Measurements from ENCODE around the gene CDRT4.

CDRT4 gene

DNA sequence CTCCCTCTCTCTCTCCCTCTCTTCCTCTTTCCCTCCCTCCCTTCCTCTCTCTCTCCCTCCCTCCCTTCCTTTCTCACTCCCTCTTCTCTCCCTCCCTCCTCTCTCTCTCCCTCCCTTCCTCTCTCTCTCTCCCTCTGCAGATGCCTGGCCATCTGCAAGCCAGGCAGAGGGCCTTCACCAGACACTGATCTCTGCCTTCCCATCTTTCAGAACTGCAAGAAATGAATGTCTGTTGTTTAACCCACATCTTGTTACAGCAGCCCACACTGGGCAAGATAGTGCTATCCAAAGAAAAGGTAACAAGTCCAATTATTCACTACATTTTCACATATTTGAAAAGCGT, 26.2 kb upstream of the CDRT4 start:
- H3K9me3 ChIP-seq (ENCODE audit: control insufficient read depth in 2 of 2, low read length in 2 of 2), result no peaks in the 10 kb centered on the region
- no peak overlapping the region for H3K27ac ChIP-seq (ENCODE audit: low read depth in 2 of 2, low read length in 2 of 2)

DNA sequence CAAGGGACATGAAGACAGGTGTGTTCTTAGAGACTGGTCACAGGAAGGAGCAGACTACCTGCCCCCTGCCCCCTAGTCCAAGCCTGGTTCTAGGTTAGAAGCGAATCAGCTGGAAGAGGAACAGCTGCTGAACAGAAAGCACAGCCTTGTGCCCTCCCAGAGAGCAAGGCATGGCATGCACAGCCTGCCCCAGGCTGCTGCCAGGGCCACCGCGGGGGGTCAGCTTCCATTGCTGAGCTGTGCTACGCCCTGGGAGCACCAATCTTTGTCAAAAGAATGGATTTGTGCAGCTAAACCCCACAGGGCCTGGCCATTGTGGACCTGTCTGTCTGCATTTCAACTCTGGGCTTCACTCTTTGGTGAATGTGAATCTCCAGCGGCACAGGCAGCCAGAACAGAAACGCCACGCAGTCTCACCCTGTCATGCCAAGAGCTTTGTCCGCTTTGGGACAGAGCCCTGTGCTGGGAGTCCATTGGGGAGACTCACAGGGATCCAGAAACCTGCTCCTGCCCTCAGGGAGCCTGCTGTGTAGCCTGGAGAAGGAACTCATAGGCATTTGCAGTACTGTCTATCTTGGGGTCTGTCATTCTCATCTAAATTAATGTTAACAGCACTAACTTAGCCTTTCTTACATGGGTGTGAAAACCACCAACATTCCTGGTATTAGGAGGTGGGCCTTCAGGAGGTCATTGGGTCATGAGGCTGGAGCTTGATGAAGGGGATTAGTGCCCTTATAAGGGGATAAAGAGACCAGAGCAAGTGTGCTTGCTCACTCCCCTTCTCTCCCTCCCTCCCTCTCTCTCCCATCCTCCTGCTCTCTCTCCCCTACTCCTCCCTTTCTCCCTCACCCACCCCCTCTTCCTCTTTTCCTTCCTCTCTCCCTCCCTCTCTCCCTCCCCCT, 25.6 kb upstream of the CDRT4 start:
- Histone ChIP-seq H3K9me3 (ENCODE audit: control insufficient read depth in 2 of 2, low read length in 2 of 2) (no peaks in the 10 kb centered on the region), H3K27ac (ENCODE audit: low read depth in 2 of 2, low read length in 2 of 2) (no peak overlapping the region), H3K36me3 (ENCODE audit: control insufficient read depth in 2 of 2, insufficient read depth in 2 of 2, low read length in 2 of 2) (peaks cover 0 to 5% of the 10 kb centered on the region in 2 donors), H3K27me3 (ENCODE audit: control insufficient read depth in 2 of 2, insufficient read depth in 2 of 2, low read length in 2 of 2) (no peaks in the 10 kb centered on the region), H3K4me3 (ENCODE audit: low read length in 2 of 2) (no peak overlapping the region), H3K4me1 (ENCODE audit: control insufficient read depth in 2 of 2, insufficient read depth in 2 of 2, low read length in 2 of 2) (peaks cover 4 to 5% of the 10 kb centered on the region in 2 donors), H3K9ac (ENCODE audit: low read depth in 1 of 2, low read length in 2 of 2) (no peak overlapping the region)

More for the DNA sequence above, 26.2 kb upstream of the CDRT4 start:
- H3K4me3 ChIP-seq (ENCODE audit: low read length in 2 of 2), result no peak overlapping the region
- no peak overlapping the region for H3K9ac ChIP-seq (ENCODE audit: low read depth in 1 of 2, low read length in 2 of 2)
- H3K4me1 ChIP-seq (ENCODE audit: control insufficient read depth in 2 of 2, insufficient read depth in 2 of 2, low read length in 2 of 2), result peaks cover 4 to 5% of the 10 kb centered on the region in 2 donors
- no peaks in the 10 kb centered on the region for H3K27me3 ChIP-seq (ENCODE audit: control insufficient read depth in 2 of 2, insufficient read depth in 2 of 2, low read length in 2 of 2)
- H3K36me3 ChIP-seq (ENCODE audit: control insufficient read depth in 2 of 2, insufficient read depth in 2 of 2, low read length in 2 of 2), result peaks cover 0 to 5% of the 10 kb centered on the region in 2 donors

GRCh38 chr17:15492186-15492585, 24.8 kb upstream of the CDRT4 start:
- no peak overlapping the region for H3K9ac ChIP-seq (ENCODE audit: low read depth in 1 of 2, low read length in 2 of 2)
- peaks cover 4 to 5% of the 10 kb centered on the region in 2 donors for H3K4me1 ChIP-seq (ENCODE audit: control insufficient read depth in 2 of 2, insufficient read depth in 2 of 2, low read length in 2 of 2)
- H3K4me3 ChIP-seq (ENCODE audit: low read length in 2 of 2), result no peak overlapping the region
- H3K27ac ChIP-seq (ENCODE audit: low read depth in 2 of 2, low read length in 2 of 2), result no peak overlapping the region
- H3K27me3 ChIP-seq (ENCODE audit: control insufficient read depth in 2 of 2, insufficient read depth in 2 of 2, low read length in 2 of 2), result no peaks in the 10 kb centered on the region
- H3K9me3 ChIP-seq (ENCODE audit: control insufficient read depth in 2 of 2, low read length in 2 of 2), result no peaks in the 10 kb centered on the region
- peaks cover 0 to 5% of the 10 kb centered on the region in 2 donors for H3K36me3 ChIP-seq (ENCODE audit: control insufficient read depth in 2 of 2, insufficient read depth in 2 of 2, low read length in 2 of 2)

- H3K9me3 ChIP-seq (ENCODE audit: control insufficient read depth in 2 of 2, low read length in 2 of 2), result no peaks in the 10 kb centered on the region
- peak overlapping the region in 1 of 2 donors; percentile 16 for H3K9ac ChIP-seq (ENCODE audit: low read depth in 1 of 2, low read length in 2 of 2)
- H3K36me3 ChIP-seq (ENCODE audit: control insufficient read depth in 2 of 2, insufficient read depth in 2 of 2, low read length in 2 of 2), result no peaks in the 10 kb centered on the region
- H3K27ac ChIP-seq (ENCODE audit: low read depth in 2 of 2, low read length in 2 of 2), result peak overlapping the region; percentile 67 to 73
- H3K4me1 ChIP-seq (ENCODE audit: control insufficient read depth in 2 of 2, insufficient read depth in 2 of 2, low read length in 2 of 2), result peaks cover 4 to 5% of the 10 kb centered on the region in 2 donors
- H3K27me3 ChIP-seq (ENCODE audit: control insufficient read depth in 2 of 2, insufficient read depth in 2 of 2, low read length in 2 of 2), result no peaks in the 10 kb centered on the region
- H3K4me3 ChIP-seq (ENCODE audit: low read length in 2 of 2), result no peak overlapping the region
Measured at GRCh38 chr17:15490634-15491261, 23.3 kb upstream of the CDRT4 start.

DNA sequence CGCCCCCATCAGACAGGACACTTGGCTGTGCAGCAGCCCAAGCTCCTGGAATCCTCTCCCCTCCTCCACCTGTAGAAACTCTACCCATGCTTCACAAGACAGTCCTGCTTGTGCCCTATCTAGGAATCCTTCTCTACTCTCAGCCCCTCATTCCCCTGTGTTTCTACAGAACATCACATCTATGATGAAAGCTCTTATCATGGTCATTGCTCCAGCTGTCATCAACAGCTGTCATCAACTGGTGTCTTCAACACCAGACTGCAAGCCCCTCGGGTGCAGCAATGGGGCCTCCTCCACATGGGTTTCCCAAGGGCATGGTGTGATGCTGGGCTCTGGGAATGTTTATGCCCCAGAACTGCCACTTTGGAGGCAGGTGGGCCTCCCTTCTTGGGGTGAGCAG, 21.1 kb upstream of the CDRT4 start:
- Histone ChIP-seq H3K9ac (ENCODE audit: low read depth in 1 of 2, low read length in 2 of 2) (no peak overlapping the region), H3K36me3 (ENCODE audit: control insufficient read depth in 2 of 2, insufficient read depth in 2 of 2, low read length in 2 of 2) (peaks cover 0 to 1% of the 10 kb centered on the region in 2 donors), H3K9me3 (ENCODE audit: control insufficient read depth in 2 of 2, low read length in 2 of 2) (no peaks in the 10 kb centered on the region), H3K27me3 (ENCODE audit: control insufficient read depth in 2 of 2, insufficient read depth in 2 of 2, low read length in 2 of 2) (no peaks in the 10 kb centered on the region), H3K4me1 (ENCODE audit: control insufficient read depth in 2 of 2, insufficient read depth in 2 of 2, low read length in 2 of 2) (peaks cover 4 to 5% of the 10 kb centered on the region in 2 donors), H3K4me3 (ENCODE audit: low read length in 2 of 2) (no peak overlapping the region), H3K27ac (ENCODE audit: low read depth in 2 of 2, low read length in 2 of 2) (no peak overlapping the region)

DNA sequence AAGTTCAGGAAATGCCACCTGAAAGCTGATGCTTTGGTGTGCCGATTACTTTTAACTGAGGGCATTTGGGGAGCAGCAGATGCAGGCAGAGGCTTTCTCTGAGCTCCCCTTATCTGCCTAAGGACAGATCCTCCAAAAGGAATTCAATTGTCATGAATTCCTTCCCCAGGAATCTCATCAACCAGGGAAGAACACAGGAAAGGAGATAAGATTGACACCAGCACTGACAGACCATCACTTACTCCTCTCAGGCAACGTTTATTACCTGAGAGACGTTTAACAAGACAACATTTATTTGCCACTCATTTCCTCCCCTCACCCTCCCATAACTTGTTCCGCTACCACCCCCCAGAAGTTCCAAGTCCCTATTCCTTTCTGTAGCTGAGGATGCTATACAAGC, 17.6 kb upstream of the CDRT4 start:
- Histone ChIP-seq H3K36me3 (ENCODE audit: control insufficient read depth in 2 of 2, insufficient read depth in 2 of 2, low read length in 2 of 2) (peaks cover 0 to 5% of the 10 kb centered on the region in 2 donors), H3K9ac (ENCODE audit: low read depth in 1 of 2, low read length in 2 of 2) (no peak overlapping the region), H3K9me3 (ENCODE audit: control insufficient read depth in 2 of 2, low read length in 2 of 2) (no peaks in the 10 kb centered on the region), H3K4me1 (ENCODE audit: control insufficient read depth in 2 of 2, insufficient read depth in 2 of 2, low read length in 2 of 2) (no peaks in the 10 kb centered on the region), H3K27ac (ENCODE audit: low read depth in 2 of 2, low read length in 2 of 2) (no peak overlapping the region), H3K27me3 (ENCODE audit: control insufficient read depth in 2 of 2, insufficient read depth in 2 of 2, low read length in 2 of 2) (no peaks in the 10 kb centered on the region), H3K4me3 (ENCODE audit: low read length in 2 of 2) (no peak overlapping the region)

DNA sequence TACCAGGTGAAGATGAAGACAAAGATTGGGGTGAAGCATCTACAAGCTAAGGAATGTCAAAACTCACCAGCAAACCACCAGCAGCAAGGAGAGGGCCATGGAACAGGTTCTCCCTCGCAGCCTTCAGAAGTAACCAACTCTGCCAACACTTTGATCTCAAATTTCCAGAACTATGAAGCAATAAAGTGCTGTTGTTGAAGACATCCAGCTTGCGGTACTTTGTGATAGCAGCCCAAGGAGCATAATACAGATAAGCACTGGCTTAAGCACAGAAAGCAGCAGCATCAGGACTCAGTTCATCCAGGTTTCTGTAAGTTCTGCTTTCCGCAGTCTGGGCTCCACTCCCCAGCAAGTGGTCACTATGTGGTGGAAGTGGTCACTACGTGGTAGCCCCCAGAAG, 16.0 kb upstream of the CDRT4 start:
- H3K4me1 ChIP-seq (ENCODE audit: control insufficient read depth in 2 of 2, insufficient read depth in 2 of 2, low read length in 2 of 2), result peaks cover 0 to 4% of the 10 kb centered on the region in 2 donors
- H3K9me3 ChIP-seq (ENCODE audit: control insufficient read depth in 2 of 2, low read length in 2 of 2), result no peaks in the 10 kb centered on the region
- H3K27me3 ChIP-seq (ENCODE audit: control insufficient read depth in 2 of 2, insufficient read depth in 2 of 2, low read length in 2 of 2), result no peaks in the 10 kb centered on the region
- no peak overlapping the region for H3K4me3 ChIP-seq (ENCODE audit: low read length in 2 of 2)
- H3K27ac ChIP-seq (ENCODE audit: low read depth in 2 of 2, low read length in 2 of 2), result no peak overlapping the region
- H3K9ac ChIP-seq (ENCODE audit: low read depth in 1 of 2, low read length in 2 of 2), result no peak overlapping the region
- H3K36me3 ChIP-seq (ENCODE audit: control insufficient read depth in 2 of 2, insufficient read depth in 2 of 2, low read length in 2 of 2), result peaks cover 0 to 5% of the 10 kb centered on the region in 2 donors

GRCh38 chr17:15482476-15482875, 15.1 kb upstream of the CDRT4 start:
- H3K27me3 ChIP-seq (ENCODE audit: control insufficient read depth in 2 of 2, insufficient read depth in 2 of 2, low read length in 2 of 2), result no peaks in the 10 kb centered on the region
- peaks cover 0 to 4% of the 10 kb centered on the region in 2 donors for H3K4me1 ChIP-seq (ENCODE audit: control insufficient read depth in 2 of 2, insufficient read depth in 2 of 2, low read length in 2 of 2)
- H3K4me3 ChIP-seq (ENCODE audit: low read length in 2 of 2), result no peak overlapping the region
- peaks cover 0 to 5% of the 10 kb centered on the region in 2 donors for H3K36me3 ChIP-seq (ENCODE audit: control insufficient read depth in 2 of 2, insufficient read depth in 2 of 2, low read length in 2 of 2)
- no peak overlapping the region for H3K27ac ChIP-seq (ENCODE audit: low read depth in 2 of 2, low read length in 2 of 2)
- H3K9me3 ChIP-seq (ENCODE audit: control insufficient read depth in 2 of 2, low read length in 2 of 2), result no peaks in the 10 kb centered on the region
- H3K9ac ChIP-seq (ENCODE audit: low read depth in 1 of 2, low read length in 2 of 2), result no peak overlapping the region

GRCh38 chr17:15481481-15481880, 14.1 kb upstream of the CDRT4 start:
- Histone ChIP-seq H3K4me3 (ENCODE audit: low read length in 2 of 2) (no peak overlapping the region), H3K9me3 (ENCODE audit: control insufficient read depth in 2 of 2, low read length in 2 of 2) (no peaks in the 10 kb centered on the region), H3K4me1 (ENCODE audit: control insufficient read depth in 2 of 2, insufficient read depth in 2 of 2, low read length in 2 of 2) (peaks cover 0 to 4% of the 10 kb centered on the region in 2 donors), H3K27me3 (ENCODE audit: control insufficient read depth in 2 of 2, insufficient read depth in 2 of 2, low read length in 2 of 2) (no peaks in the 10 kb centered on the region), H3K9ac (ENCODE audit: low read depth in 1 of 2, low read length in 2 of 2) (no peak overlapping the region), H3K36me3 (ENCODE audit: control insufficient read depth in 2 of 2, insufficient read depth in 2 of 2, low read length in 2 of 2) (peaks cover 0 to 5% of the 10 kb centered on the region in 2 donors), H3K27ac (ENCODE audit: low read depth in 2 of 2, low read length in 2 of 2) (no peak overlapping the region)

GRCh38 chr17:15480204-15480603, 12.8 kb upstream of the CDRT4 start:
- H3K27ac ChIP-seq (ENCODE audit: low read depth in 2 of 2, low read length in 2 of 2), result no peak overlapping the region

More at GRCh38 chr17:15480204-15480603, 12.8 kb upstream of the CDRT4 start:
- H3K9ac ChIP-seq (ENCODE audit: low read depth in 1 of 2, low read length in 2 of 2), result no peak overlapping the region
- no peak overlapping the region for H3K4me3 ChIP-seq (ENCODE audit: low read length in 2 of 2)
- H3K4me1 ChIP-seq (ENCODE audit: control insufficient read depth in 2 of 2, insufficient read depth in 2 of 2, low read length in 2 of 2), result peaks cover 0 to 4% of the 10 kb centered on the region in 2 donors
- H3K36me3 ChIP-seq (ENCODE audit: control insufficient read depth in 2 of 2, insufficient read depth in 2 of 2, low read length in 2 of 2), result peaks cover 0 to 5% of the 10 kb centered on the region in 2 donors
- H3K9me3 ChIP-seq (ENCODE audit: control insufficient read depth in 2 of 2, low read length in 2 of 2), result no peaks in the 10 kb centered on the region
- H3K27me3 ChIP-seq (ENCODE audit: control insufficient read depth in 2 of 2, insufficient read depth in 2 of 2, low read length in 2 of 2), result no peaks in the 10 kb centered on the region

Data from mucosa of rectum (tissue), 2 donors.